Mesenteric fat pad (tissue), 1 donor: ENCODE results near the gene GUCY1A1. TPM values are rescaled to one million over a fixed set of nuclear protein-coding genes. Genes with fewer than 3 reads are reported as not detected.
"Not testable (repeated sequence)": the region's sequence is repeated elsewhere in the genome, so short reads cannot be mapped to it uniquely, and the experiment has no call there.

ENCODE experiments used
- DNase-seq: peaks from one replicate; pipeline ENCODE4 v3.0.0-alpha.2; 2020; ENCODE audit warnings: low spot score
- long read RNA-seq: library from polyadenylated mRNA; unstranded; transcript quantifications from one replicate; pipeline ENCODE4 v2.0.0, GENCODE V29; 2020
- total RNA-seq: library from RNA; stranded (reverse); fragmentation: NEBNext Ultra II Directional; extraction: Animal tissue kit (Norgen Biotek cat#: 25700); gene quantifications from one replicate; pipeline ENCODE4 v1.2.1, GENCODE V29; 2021
- donor health status: DM: yes; HTN: yes; CAD: no.

Gene GUCY1A1, protein sequence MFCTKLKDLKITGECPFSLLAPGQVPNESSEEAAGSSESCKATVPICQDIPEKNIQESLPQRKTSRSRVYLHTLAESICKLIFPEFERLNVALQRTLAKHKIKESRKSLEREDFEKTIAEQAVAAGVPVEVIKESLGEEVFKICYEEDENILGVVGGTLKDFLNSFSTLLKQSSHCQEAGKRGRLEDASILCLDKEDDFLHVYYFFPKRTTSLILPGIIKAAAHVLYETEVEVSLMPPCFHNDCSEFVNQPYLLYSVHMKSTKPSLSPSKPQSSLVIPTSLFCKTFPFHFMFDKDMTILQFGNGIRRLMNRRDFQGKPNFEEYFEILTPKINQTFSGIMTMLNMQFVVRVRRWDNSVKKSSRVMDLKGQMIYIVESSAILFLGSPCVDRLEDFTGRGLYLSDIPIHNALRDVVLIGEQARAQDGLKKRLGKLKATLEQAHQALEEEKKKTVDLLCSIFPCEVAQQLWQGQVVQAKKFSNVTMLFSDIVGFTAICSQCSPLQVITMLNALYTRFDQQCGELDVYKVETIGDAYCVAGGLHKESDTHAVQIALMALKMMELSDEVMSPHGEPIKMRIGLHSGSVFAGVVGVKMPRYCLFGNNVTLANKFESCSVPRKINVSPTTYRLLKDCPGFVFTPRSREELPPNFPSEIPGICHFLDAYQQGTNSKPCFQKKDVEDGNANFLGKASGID
- 12.7 TPM for total RNA-seq
- long read RNA-seq, partial matches to known transcripts = 6 of 16 reads
- long read RNA-seq, other reads (novel, unspliced or antisense) = 5 of 16 reads

GRCh38 chr4:155666344-155667221, at the start of gene GUCY1A1:
GUCY1A1 (plus strand) TSS chr4:155666848; CDS start chr4:155696868, 30,020 bp downstream.
- DNase-seq = no peak

GRCh38 chr4:155617296-155617695, 49.4 kb upstream of the GUCY1A1 start:
- no peak for DNase-seq

DNA sequence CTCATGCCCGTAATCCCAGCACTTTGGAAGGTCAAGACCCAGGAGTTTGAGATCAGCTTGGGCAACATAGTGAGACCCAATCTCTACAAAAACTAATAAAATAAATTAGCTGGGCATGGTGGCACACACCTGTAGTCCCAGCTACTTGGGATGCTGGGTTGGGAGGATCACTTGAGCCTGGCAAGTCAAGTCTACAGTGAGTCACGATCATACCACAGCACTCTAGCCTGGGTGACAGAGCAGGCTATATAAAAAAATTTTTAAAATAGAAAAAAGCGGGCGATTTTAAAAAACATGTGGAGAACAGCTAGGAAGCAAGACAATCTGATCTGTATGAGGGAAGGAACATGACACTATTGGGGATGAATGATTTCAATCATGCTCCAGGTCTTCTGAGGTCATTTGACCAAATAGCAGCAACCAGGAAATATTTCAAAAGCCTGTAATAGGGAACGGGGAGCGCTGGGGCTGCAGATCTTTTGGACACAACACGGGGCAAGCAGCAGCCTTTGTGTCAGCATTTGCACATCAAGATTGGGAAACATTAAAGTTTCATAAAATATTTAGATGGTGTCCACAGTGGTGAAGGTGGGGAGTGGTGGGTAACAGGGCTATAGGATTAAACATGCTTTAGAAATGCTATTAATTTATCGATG, 48.3 kb upstream of the GUCY1A1 start:
- no peak for DNase-seq

DNA sequence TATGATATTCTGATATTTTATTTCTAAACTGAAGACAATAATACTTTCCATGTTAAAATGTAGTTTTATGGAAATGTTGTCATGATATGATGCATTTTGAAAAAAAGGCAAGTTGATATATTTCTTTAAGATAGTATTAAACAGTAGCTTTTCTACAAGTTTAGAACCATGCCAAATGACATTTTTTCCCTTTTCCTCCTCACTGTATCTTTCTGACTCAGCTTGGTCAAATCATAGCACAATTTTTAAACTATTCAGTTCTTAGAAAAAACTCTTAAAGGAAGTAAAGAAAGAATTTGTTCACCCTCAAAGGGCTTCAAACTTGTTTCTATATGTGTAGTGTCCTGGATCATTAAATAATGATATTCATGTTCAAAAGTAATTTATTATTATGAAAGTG, 46.0 kb upstream of the GUCY1A1 start:
- no peak for DNase-seq

GRCh38 chr4:155624478-155624877, 42.2 kb upstream of the GUCY1A1 start:
- no peak for DNase-seq

DNA sequence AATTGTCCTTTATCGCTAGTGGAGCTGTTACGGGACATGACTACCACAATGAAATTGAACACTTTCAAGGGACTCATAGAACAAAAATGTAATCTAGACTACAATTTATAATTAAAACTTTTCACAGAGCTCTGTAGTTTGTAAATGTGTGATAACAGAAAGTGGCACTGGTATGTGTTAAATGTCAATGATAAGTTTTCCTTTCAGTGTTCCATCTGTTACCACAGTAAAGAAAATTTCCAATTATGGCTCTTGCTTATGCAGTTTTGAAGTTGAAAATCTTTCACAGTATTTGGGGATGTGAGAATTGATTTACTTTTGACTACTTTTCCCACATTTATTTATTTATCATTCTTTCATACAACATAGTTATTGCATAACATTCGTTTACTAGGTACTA, 40.1 kb upstream of the GUCY1A1 start:
- no peak for DNase-seq

DNA sequence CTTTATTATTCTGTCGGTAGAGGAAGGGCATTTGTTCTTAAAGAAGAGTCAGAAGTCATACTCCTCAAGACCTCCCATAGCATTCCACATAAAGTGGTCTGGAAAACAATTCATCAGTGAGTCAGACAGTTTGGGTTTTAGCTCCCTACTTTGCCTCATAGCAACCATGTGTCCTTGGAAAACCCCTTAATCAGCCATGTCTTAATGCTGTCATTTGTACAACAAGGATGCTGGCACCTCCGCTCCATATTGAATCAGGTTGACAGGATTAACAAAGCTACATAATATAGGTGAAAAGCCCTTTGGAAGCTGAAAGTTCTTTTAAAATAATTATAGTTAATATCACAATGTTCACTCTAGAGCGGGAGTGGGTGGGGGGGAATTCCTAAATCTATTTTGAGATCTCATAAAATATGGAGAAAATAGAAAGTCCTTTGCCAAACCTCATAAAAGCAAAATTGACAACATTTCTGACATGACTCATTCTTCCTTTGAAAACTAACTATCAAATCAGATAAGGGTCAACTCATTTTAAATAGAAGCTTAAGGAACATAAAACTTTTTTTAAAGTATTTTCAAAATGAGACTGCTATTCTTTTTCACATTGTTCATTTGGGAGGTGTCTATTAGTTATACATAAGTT, 37.3 kb upstream of the GUCY1A1 start:
- DNase-seq = no peak

DNA sequence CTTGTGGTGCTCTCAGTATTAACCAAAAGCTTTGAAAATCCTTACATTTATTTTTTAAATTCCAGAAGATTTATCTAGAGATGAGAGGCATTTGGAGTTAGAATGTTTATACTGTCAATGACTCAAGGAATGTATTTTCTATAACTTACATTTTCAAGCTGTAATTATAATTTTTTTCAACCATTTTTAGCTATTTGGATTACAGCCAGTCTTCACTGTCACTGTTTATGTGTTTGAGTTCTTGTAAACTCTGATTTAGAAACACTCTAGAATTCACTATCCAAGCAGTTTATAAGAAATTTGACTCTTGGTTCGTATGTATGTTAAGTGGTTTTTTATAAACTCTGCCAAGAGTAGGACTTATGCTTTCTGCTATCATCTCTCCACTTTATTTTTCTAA, 36.7 kb upstream of the GUCY1A1 start:
- DNase-seq = no peak

GRCh38 chr4:155632310-155632840, 34.3 kb upstream of the GUCY1A1 start:
- no peak for DNase-seq

DNA sequence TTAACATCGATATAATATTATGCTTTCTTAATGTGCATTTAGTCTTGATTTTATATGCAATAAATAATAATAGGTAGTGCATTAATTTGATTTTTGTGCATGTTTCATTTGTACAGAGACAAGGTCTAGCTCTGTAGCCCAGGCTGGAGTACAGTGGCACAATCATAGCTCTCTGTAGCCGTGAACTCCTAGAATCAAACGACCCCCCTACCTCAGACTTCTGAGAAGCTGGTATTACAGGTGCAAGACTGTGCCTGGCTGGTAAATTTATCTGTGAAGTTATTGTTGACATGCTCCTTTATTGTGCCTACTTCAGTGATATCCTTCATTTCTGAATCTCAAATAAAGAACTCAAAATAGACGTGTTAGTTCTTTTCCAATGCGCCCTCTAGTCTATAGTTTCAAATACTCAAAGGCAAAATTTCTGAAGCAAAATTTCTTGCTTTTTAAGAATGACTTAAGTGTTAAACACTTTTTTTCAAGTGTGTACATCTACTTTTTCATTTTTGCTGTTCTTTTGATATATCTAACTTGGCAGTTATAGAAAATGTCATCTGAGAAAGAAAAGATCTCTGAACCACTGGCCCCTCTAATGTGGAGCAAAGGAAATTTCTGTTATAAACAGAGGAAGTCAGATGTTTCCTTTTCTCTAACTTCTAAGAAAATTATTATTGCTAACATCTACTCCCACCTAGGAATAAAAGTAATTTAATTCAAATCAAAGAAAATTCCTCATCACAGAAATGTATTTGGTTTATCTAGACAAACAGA, 28.3 kb upstream of the GUCY1A1 start:
- no peak for DNase-seq

- no peak for DNase-seq
These were observed 26.7 kb upstream of the GUCY1A1 start for GRCh38 chr4:155639704-155640523.

DNA sequence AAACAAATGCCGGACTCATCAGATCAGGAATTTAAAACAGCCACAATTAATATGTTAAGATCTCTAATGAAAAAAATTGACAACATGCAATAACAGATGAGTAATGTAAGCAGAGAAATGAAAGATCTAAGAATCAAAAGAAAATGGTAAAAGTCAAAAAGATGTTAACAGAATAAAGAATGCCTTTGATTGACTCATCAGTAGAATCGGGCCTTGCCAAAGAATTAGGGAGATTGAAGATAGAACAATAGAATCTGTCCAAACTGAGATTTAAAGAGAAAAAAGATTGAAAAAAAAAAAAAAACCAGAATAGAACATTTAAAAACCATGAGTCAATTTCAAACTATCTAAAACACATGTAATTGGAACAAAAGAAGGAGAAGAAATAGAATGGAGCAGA, 25.9 kb upstream of the GUCY1A1 start:
- DNase-seq = no peak

GRCh38 chr4:155643087-155643486, 23.6 kb upstream of the GUCY1A1 start:
- no peak for DNase-seq

DNA sequence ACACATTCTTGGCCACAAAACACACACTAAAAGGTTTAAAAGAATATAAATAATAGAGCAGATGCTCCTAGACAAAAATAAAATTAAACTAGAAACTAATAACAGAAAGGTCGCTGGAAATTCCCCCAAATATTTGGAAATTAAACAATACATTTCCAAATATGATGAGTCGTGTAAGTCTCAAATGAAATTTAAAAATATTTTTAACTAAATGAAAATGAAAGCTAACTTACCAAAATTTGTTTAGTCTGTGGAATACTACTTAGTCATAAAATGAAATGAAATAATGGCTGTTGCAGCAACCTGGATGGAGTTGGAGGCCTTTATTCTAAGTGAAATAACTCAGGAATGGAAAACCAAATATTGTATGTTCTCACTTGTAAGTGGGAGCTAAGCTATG, 20.6 kb upstream of the GUCY1A1 start:
- DNase-seq = no peak

GRCh38 chr4:155650785-155651184, 15.9 kb upstream of the GUCY1A1 start:
- not testable (repeated sequence) for DNase-seq

- no peak for DNase-seq
These were observed 13.6 kb upstream of the GUCY1A1 start for GRCh38 chr4:155653052-155653451.

DNA sequence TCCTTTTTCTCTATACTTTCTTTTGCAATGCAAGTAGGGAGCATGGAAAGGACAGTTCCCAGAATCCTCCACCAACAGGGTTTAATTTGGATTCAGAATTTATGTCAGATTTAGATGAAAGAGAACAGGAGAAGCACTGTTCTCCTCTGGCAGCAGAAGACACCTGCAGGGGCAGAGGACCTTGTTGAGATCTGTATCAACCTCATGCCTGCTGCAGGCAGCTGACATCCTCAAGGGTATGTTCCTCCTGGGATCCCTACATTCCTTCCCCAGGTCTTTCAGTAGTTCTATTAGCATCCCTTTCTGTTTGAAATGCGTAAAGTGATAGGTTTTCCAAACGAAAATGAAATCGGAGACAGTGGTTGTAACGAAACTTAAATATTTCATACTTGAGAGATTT, 10.6 kb upstream of the GUCY1A1 start:
- no peak for DNase-seq

DNA sequence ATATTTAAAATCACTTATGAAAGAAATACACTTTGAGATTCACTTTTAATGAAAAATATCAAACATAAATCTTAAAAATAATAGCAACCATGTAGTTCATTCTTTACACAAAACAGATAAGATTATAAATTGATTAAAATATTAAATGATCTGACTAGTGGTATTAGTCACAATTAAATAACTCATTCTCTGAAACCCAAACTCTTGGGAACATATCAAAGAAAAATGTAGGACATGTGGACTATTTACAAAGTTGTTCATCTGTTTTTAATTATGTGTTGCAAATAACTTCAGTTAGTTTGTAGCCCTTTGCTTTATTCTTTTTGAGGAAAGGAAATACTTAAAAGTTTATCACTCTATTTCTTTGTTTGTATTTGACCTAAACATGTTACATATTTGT, 9.5 kb upstream of the GUCY1A1 start:
- DNase-seq = no peak
